Measurements from ENCODE around the gene TSPAN9. TPM values are rescaled to one million over a fixed set of nuclear protein-coding genes. Genes with fewer than 3 reads are reported as not detected.

Gene TSPAN9
- total and polyA plus RNA-seq, 9 of the 15 experiments (the other 6 are each of a cell fraction or from before 2014, with no cell fraction given), result 0.23 to 2.1 (median 0.60) TPM; not detected in 2

DNA sequence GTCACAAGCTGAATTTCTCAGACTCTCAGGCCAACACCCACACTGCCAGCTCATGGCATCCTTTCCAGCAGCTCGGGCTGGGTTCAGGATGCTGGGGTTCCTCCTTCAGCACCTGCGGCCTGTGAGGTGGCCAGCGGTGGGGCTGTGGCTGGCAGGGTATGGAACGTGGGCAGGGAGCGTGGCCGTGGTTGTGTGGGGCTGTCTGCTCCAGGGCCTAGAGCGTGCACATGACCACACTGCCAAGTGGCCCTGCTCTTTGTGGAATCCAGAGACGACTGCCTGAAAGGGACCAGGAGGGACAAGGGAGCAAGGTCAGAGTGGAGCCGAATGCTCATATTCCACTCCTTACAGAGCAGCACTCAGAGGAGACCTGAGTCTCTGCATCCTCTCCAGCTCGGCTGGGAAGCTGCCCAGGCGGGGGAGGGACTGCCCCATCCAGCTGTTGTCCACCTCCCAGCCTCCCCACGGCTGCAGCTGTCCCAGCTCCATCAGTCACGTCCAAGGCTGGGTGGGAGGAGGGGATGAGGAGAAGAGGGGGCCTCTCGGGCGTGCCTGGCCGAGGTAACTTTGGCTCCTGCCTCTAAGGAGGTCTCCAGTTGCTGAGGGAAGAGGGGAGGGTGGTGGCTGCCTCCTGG, 71.3 kb downstream of the TSPAN9 start:
- in situ Hi-C loops (cut with MboI) (no loop called here), intact Hi-C loops (cut with micrococcal nuclease) (no loop called here)
- no peaks in the 10 kb centered on the region for H3K9me3 ChIP-seq (replicated peaks; ENCODE audit: control insufficient read depth, insufficient read depth, low read depth, low read length)
- H2AFZ ChIP-seq (ENCODE audit: low read depth, low read length), result no peak overlapping the region
- H3K4me1 ChIP-seq (replicated peaks in 1 of 2; ENCODE audit: control insufficient read depth in 2 of 2, insufficient read depth in 2 of 2, low read length in 2 of 2), result no peaks in the 10 kb centered on the region
- ATAC-seq, result no peak
- no TSS peak for BruUV-seq (replicated peaks)
- no peak overlapping the region for H3K9ac ChIP-seq (ENCODE audit: insufficient read depth in 1 of 2, low read depth in 2 of 2, low read length in 2 of 2)
- WGBS (ENCODE audit: insufficient coverage, low coverage, missing lambda C conversion rate), result 0% methylated on average over 14 of the region's 16 CpGs
- peaks cover 4% of the 10 kb centered on the region; the same call in 1 of the 2 replicates for H4K20me1 ChIP-seq (replicated peaks; ENCODE audit: control insufficient read depth, insufficient read depth, low read length)
- no peaks in the 10 kb centered on the region for H3K79me2 ChIP-seq (ENCODE audit: control insufficient read depth, insufficient read depth, low read length)
- no peaks in the 10 kb centered on the region for H3K9me1 ChIP-seq (ENCODE audit: control insufficient read depth, insufficient read depth, low read length)
- H3K4me2 ChIP-seq (ENCODE audit: insufficient read depth, low read length), result no peak overlapping the region
- H3K36me3 ChIP-seq (ENCODE audit: control insufficient read depth, insufficient read depth, low read length), result no peaks in the 10 kb centered on the region
- peaks cover 0 to 36% of the 10 kb centered on the region in 2 experiments; a peak in 3 of 5 replicates for H3K27me3 ChIP-seq (ENCODE audit: control insufficient read depth in 2 of 2, insufficient read depth in 2 of 2, low read length in 2 of 2)
- no peak for DNase-seq (ENCODE audit: extremely low read depth in 1 of 4, low spot score in 3 of 4)
- ChIA-PET CTCF (ENCODE audit: low intra/inter-chr PET ratio) (no interaction called here), POLR2A (interaction anchor here (0.6 to 1.1 kb wide), 2 partner anchors 146 to 621 kb away, joined by 3 read pairs; no protein-coding TSS in a partner anchor)
- no peak for FAIRE-seq
- H3K27ac ChIP-seq (ENCODE audit: extremely low read depth, low read depth, low read length), result no peak overlapping the region
- TF ChIP-seq FOXA3 (CRISPR knock-in tag; conservative IDR thresholded peaks at IDR 0.05 in 1 of 2, IDR thresholded peaks at IDR 0.05 in 1 of 2) (no peak), TARDBP (IDR thresholded peaks at IDR 0.05) (no peak)
- H3K4me3 ChIP-seq, result no peak overlapping the region

- H3K9ac ChIP-seq (ENCODE audit: insufficient read depth in 1 of 2, low read depth in 2 of 2, low read length in 2 of 2), result no peak overlapping the region
- H3K4me1 ChIP-seq (replicated peaks in 1 of 2; ENCODE audit: control insufficient read depth in 2 of 2, insufficient read depth in 2 of 2, low read length in 2 of 2), result no peaks in the 10 kb centered on the region
- H3K79me2 ChIP-seq (ENCODE audit: control insufficient read depth, insufficient read depth, low read length), result no peaks in the 10 kb centered on the region
- H3K4me3 ChIP-seq, result no peak overlapping the region
- no peak overlapping the region for H3K4me2 ChIP-seq (ENCODE audit: insufficient read depth, low read length)
- intact Hi-C loops (cut with micrococcal nuclease) (no loop called here), in situ Hi-C loops (cut with MboI) (no loop called here)
- 0% methylated on average over 9 of the region's 10 CpGs for WGBS (ENCODE audit: insufficient coverage, low coverage, missing lambda C conversion rate)
- CTCF ChIA-PET (ENCODE audit: low intra/inter-chr PET ratio), result no interaction called here
- no peaks in the 10 kb centered on the region for H3K36me3 ChIP-seq (ENCODE audit: control insufficient read depth, insufficient read depth, low read length)
- H3K27me3 ChIP-seq (ENCODE audit: control insufficient read depth in 2 of 2, insufficient read depth in 2 of 2, low read length in 2 of 2), result peaks cover 0 to 43% of the 10 kb centered on the region in 2 experiments; a peak in 3 of 5 replicates
- POLR2A ChIA-PET, result interaction anchor here (1.1 kb wide), 1 partner anchor 144 kb away, joined by 3 read pairs; no protein-coding TSS in a partner anchor
- BruUV-seq (replicated peaks), result no TSS peak
- H4K20me1 ChIP-seq (replicated peaks; ENCODE audit: control insufficient read depth, insufficient read depth, low read length), result peaks cover 4% of the 10 kb centered on the region; the same call in 1 of the 2 replicates
- no peak overlapping the region for H3K27ac ChIP-seq (ENCODE audit: extremely low read depth, low read depth, low read length)
- DNase-seq (ENCODE audit: extremely low read depth in 1 of 4, low spot score in 3 of 4), result no peak
- no peaks in the 10 kb centered on the region for H3K9me1 ChIP-seq (ENCODE audit: control insufficient read depth, insufficient read depth, low read length)
- ATAC-seq, result no peak
- no peak overlapping the region for H2AFZ ChIP-seq (ENCODE audit: low read depth, low read length)
- H3K9me3 ChIP-seq (replicated peaks; ENCODE audit: control insufficient read depth, insufficient read depth, low read depth, low read length), result no peaks in the 10 kb centered on the region
- no peak for FAIRE-seq
- TF ChIP-seq ZNF398 (CRISPR knock-in tag; IDR thresholded peaks at IDR 0.05) (no peak), KAT8 (IDR thresholded peaks at IDR 0.05; ENCODE audit: low read depth) (no peak), TARDBP (IDR thresholded peaks at IDR 0.05) (no peak), PRPF4 (IDR thresholded peaks at IDR 0.05; ENCODE audit: insufficient read depth, low read depth, low read length, poor library complexity, severe bottlenecking) (no peak), ZHX1 (conservative IDR thresholded peaks at IDR 0.05; ENCODE audit: low read length) (no peak), ZZZ3 (IDR thresholded peaks at IDR 0.05) (no peak)
Measured at GRCh38 chr12:3149515-3150307, 72.5 kb downstream of the TSPAN9 start.

Data from K562 (cell line).